Measurements from ENCODE around the gene NTNG1. TPM values are rescaled to one million over a fixed set of nuclear protein-coding genes. Genes with fewer than 3 reads are reported as not detected.

NTNG1 gene
- total and polyA plus RNA-seq, 10 of the 15 experiments (the other 5 are each of a cell fraction or from before 2014, with no cell fraction given): 0.18 to 2.3 (median 1.1) TPM; not detected in 1

DNA sequence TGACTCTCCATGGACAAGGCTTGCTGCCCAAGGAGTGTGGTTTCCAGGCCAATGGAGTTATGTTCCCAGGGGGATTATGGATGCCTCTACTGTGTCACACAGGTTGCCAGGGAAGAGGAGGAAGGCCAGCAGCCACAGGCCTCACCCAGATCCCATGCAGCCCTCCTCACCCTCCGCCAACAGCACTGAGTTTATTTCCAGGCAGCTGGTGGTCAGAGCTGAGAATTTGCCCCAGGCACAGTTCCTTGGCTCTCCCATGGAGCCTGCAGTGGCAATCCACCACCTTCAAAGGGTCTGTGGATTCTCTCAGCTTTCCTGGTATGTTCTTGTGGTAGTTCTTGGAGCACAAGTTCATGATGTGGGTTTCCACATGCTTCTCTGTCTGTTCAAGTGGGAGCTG is 79.2 kb downstream of the NTNG1 start (continued):
- TF ChIP-seq, protein P1, sequence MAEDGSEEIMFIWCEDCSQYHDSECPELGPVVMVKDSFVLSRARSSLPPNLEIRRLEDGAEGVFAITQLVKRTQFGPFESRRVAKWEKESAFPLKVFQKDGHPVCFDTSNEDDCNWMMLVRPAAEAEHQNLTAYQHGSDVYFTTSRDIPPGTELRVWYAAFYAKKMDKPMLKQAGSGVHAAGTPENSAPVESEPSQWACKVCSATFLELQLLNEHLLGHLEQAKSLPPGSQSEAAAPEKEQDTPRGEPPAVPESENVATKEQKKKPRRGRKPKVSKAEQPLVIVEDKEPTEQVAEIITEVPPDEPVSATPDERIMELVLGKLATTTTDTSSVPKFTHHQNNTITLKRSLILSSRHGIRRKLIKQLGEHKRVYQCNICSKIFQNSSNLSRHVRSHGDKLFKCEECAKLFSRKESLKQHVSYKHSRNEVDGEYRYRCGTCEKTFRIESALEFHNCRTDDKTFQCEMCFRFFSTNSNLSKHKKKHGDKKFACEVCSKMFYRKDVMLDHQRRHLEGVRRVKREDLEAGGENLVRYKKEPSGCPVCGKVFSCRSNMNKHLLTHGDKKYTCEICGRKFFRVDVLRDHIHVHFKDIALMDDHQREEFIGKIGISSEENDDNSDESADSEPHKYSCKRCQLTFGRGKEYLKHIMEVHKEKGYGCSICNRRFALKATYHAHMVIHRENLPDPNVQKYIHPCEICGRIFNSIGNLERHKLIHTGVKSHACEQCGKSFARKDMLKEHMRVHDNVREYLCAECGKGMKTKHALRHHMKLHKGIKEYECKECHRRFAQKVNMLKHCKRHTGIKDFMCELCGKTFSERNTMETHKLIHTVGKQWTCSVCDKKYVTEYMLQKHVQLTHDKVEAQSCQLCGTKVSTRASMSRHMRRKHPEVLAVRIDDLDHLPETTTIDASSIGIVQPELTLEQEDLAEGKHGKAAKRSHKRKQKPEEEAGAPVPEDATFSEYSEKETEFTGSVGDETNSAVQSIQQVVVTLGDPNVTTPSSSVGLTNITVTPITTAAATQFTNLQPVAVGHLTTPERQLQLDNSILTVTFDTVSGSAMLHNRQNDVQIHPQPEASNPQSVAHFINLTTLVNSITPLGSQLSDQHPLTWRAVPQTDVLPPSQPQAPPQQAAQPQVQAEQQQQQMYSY (CRISPR knock-in tag; IDR thresholded peaks at IDR 0.05): no peak
- TF ChIP-seq, protein P2, sequence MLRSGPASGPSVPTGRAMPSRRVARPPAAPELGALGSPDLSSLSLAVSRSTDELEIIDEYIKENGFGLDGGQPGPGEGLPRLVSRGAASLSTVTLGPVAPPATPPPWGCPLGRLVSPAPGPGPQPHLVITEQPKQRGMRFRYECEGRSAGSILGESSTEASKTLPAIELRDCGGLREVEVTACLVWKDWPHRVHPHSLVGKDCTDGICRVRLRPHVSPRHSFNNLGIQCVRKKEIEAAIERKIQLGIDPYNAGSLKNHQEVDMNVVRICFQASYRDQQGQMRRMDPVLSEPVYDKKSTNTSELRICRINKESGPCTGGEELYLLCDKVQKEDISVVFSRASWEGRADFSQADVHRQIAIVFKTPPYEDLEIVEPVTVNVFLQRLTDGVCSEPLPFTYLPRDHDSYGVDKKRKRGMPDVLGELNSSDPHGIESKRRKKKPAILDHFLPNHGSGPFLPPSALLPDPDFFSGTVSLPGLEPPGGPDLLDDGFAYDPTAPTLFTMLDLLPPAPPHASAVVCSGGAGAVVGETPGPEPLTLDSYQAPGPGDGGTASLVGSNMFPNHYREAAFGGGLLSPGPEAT (IDR thresholded peaks at IDR 0.05; ENCODE audit: low read depth): no peak
- TF ChIP-seq MTA2 (IDR thresholded peaks at IDR 0.05; ENCODE audit: low read depth) (no peak), RAD21 (IDR thresholded peaks at IDR 0.05; ENCODE audit: insufficient read depth, low read depth, low read length) (no peak), NFYA (IDR thresholded peaks at IDR 0.05; ENCODE audit: borderline replicate concordance, low read depth, low read length) (no peak), NFIC (IDR thresholded peaks at IDR 0.05; ENCODE audit: low read depth, low read length) (no peak), BMI1 (IDR thresholded peaks at IDR 0.05; ENCODE audit: borderline replicate concordance) (no peak), IRF3 (IDR thresholded peaks at IDR 0.05) (no peak), JUND (IDR thresholded peaks at IDR 0.05; ENCODE audit: low read depth, low read length) (no peak)
